Activated CD8-positive, alpha-beta memory T cell treated with anti-CD3 and anti-CD28 coated beads, Interleukin-2, amount 50 U/mL, for 1 hour (primary cell): ENCODE measurements around the gene IFITM2.

Source experiments
- DNase-seq: peaks from one replicate; pipeline ENCODE4 v3.0.0-alpha.2; 2020; ENCODE audit errors: extremely low read depth

The IFITM2 gene

DNA sequence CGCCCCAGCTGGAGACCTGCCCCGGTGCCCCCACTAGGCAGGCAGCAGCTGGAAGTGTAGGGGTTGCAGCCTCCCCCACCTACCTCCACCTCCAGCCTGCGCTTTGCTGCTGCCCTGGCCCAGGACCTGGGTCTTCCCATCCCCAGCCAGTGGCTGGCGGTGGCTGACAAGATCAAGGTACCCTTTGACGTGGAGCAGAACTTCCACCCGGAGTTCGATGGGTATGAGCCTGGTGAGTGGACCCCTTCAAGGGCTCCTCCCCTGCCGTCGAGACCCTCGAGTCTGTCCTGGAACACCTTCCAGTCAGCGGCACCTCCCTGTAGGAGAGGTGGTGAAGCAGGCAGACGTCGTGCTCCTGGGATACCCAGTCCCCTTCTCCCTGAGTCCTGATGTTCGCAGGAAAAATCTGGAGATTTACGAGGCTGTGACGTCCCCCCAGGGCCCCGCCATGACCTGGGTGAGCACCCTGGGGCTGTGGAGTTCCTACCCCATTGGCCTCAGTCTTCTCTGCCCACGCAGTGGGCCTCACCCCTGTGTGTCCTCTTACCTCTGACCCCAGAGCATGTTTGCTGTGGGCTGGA lies 14.3 kb upstream of the IFITM2 start:
- no peak for DNase-seq

GRCh38 chr11:293852-294661 lies 13.6 kb upstream of the IFITM2 start:
- DNase-seq: no peak

- DNase-seq: no peak
Observed at GRCh38 chr11:294780-295179, 12.8 kb upstream of the IFITM2 start.

GRCh38 chr11:295351-296170 lies 12.1 kb upstream of the IFITM2 start:
- DNase-seq: no peak

DNA sequence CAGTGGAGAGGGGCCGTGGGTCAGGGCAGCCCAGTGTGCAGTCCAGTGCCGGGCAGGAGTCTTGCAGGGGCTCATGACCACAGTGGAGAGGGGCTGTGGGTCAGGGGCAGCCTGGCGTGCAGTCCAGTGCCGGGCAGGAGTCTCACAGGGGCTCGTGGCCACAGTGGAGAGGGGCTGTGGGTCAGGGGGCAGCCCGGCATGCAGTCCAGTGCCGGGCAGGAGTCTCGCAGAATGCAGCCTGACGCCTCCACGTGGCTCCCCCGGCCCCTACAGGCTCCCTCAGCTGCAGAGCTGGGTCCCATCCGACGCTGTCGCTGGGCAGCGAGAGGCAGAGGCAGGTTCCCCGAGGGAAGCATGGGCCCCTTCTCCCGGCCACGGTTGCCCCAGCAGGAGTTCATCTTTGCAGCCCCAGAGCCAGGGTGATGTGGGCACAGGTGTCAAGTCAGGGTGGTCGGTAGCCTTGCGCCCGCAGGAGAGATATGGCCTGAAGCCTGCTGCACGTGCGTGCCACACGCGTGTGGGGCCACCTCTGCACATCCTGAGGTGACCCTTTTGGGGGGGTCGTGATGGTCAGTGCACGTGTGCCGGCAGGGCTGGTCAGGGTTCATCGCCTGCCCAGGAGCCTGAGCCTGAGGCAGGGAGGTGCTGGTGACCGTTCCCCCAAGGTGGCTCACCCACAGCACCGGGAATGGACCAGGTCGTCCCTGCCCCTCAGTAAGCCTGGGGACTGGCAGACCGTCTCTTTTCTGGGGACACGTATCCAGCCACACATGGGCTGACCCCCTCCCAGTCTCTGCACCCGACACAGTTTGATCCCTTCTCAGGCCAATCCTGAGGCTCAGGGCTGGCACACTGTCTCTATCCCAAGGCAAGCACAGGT lies 11.2 kb upstream of the IFITM2 start:
- DNase-seq: no peak

DNA sequence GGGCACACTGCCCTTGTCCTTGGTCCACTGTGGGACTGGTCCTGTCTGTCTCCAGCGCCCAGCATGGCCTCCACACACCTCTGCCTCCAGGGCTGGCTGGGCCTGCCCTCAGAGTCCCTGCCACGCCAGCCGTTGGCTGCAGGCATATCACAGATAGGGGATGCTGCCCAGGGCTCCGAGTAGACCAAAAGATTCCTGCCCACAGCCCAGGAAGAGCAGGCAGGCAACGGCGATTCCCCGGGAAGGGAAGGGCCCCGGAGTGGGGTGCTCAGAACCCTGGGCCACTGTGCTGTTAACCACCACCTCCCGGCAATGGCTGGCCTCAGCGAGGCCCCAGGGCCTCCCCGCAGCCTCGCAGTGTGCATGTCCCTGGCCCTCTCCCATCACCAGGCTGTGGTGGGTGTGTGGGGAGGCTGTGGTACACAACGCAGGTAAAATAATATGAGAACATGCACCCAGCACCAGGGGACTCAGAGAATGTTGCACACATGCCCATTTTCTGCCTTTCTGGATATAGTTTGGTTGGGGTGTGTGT lies 10.5 kb upstream of the IFITM2 start:
- DNase-seq: no peak

GRCh38 chr11:297586-298405 lies 9.8 kb upstream of the IFITM2 start:
- no peak for DNase-seq

GRCh38 chr11:298406-299065 lies 9.1 kb upstream of the IFITM2 start:
- DNase-seq: no peak

DNA sequence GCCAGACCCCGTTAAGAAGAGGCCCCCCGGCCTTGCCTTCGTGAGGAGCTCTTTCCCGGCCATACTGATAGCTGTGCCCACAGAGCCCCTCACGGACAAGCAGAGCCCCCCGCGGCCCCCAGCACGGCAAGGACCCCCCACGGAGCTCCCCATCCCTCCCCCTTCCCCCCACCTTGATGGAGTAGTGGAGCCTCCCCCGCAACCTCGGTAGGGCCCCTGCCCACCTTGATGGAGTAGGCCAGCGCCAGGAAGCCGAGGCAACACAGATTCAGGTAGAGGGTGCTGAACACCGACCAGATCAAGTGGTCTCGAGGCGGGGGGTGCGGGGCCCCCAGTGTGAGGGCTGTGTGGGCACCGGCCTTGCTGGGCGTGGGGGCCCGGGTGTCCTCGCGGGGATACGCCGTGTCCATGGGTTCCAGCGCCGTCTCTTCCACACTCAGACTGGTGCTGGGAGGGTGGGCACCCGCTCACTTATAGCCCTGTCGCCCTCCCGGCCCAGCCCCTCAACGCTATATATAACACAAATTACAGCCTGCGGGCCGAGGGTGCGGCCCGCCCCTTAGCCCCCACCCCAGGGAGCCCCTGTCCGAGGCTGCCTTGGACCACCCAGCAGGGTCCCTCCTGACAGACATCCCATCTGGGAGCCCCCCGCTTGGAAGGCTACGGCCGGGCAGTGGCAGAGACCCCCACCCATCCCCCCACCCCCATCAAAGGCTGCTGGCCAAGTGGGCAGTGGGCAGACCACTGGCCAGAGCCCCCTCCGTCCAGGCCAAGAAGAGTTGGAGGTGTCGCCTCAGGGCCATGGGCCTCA lies 8.3 kb upstream of the IFITM2 start, which contains the start of gene IFITM5:
IFITM5 (minus strand) TSS at position 446 of the 811 bp plus-strand sequence; CDS start at position 410, 36 bp downstream.
- no peak for DNase-seq

- no peak for DNase-seq
Observed at GRCh38 chr11:299951-300735, 7.5 kb upstream of the IFITM2 start.

DNA sequence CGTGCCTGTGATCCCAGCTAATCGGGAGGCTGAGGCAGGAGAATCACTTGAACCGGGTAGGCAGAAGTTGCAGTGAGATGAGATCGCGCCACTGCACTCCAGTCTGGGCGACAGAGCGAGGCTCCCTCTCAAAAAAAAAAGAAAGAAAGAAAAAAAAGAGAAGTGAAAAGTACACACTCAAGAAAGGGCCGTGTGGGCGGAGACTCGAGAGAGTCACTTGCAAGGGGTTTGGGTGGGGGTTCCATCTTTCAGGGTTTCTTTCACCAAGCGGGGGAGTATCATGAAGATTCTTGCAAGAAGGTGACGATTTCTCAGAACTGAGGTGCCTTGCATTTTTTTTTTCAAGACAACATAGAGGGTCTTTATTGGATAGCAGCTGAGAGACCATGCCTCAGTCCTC lies 4.3 kb upstream of the IFITM2 start:
- no peak for DNase-seq

GRCh38 chr11:304061-304506 lies 3.5 kb upstream of the IFITM2 start:
- no peak for DNase-seq

- no peak for DNase-seq
Observed at GRCh38 chr11:304915-305843, 2.4 kb upstream of the IFITM2 start.

- no peak for DNase-seq
Observed at GRCh38 chr11:305844-306211, 1.8 kb upstream of the IFITM2 start.

GRCh38 chr11:306645-307371 lies 808 bp upstream of the IFITM2 start:
- no peak for DNase-seq
